Left hindlimb (tissue), 1 donor: ENCODE data around the gene ZFAND5.

Experiments
- DNase-seq: peaks from one replicate; pipeline ENCODE4 v3.0.0-alpha.2; 2018

ZFAND5 gene

GRCh38 chr9:72362680-72363139, 2.3 kb downstream of the ZFAND5 start:
- DNase-seq: peak; percentile 55

GRCh38 chr9:72362118-72362531, 2.9 kb downstream of the ZFAND5 start:
- no peak for DNase-seq

GRCh38 chr9:72361217-72361616, 3.8 kb downstream of the ZFAND5 start:
- no peak for DNase-seq

GRCh38 chr9:72360324-72360723, 4.7 kb downstream of the ZFAND5 start:
- no peak for DNase-seq

- DNase-seq: no peak
Measured at GRCh38 chr9:72356041-72356582, 8.9 kb downstream of the ZFAND5 start.

GRCh38 chr9:72355153-72355552, 9.9 kb downstream of the ZFAND5 start:
- DNase-seq: no peak

GRCh38 chr9:72354704-72355103, 10.3 kb downstream of the ZFAND5 start:
- DNase-seq: no peak

- no peak for DNase-seq
Measured at GRCh38 chr9:72353455-72354116, 11.4 kb downstream of the ZFAND5 start.

GRCh38 chr9:72352911-72353388, 12.1 kb downstream of the ZFAND5 start:
- no peak for DNase-seq

- DNase-seq: no peak
Measured at GRCh38 chr9:72351538-72352453, 13.2 kb downstream of the ZFAND5 start.

GRCh38 chr9:72349911-72350310, 15.1 kb downstream of the ZFAND5 start:
- no peak for DNase-seq

GRCh38 chr9:72349240-72349639, 15.8 kb downstream of the ZFAND5 start:
- DNase-seq: no peak

- no peak for DNase-seq
Measured at GRCh38 chr9:72346333-72346732, 18.7 kb downstream of the ZFAND5 start.

- no peak for DNase-seq
Measured at GRCh38 chr9:72338631-72339030, 26.4 kb downstream of the ZFAND5 start.

- DNase-seq: no peak
Measured at GRCh38 chr9:72337286-72337685, 27.7 kb downstream of the ZFAND5 start.

GRCh38 chr9:72334658-72335337, 30.2 kb downstream of the ZFAND5 start:
- no peak for DNase-seq

- DNase-seq: no peak
Measured at GRCh38 chr9:72333709-72334108, 31.3 kb downstream of the ZFAND5 start.

GRCh38 chr9:72333197-72333596, 31.8 kb downstream of the ZFAND5 start:
- DNase-seq: no peak

GRCh38 chr9:72332351-72332750, 32.7 kb downstream of the ZFAND5 start:
- DNase-seq: no peak

GRCh38 chr9:72327631-72328030, 37.4 kb downstream of the ZFAND5 start:
- no peak for DNase-seq

- no peak for DNase-seq
Measured at GRCh38 chr9:72326641-72327040, 38.4 kb downstream of the ZFAND5 start.

GRCh38 chr9:72324974-72325373, 40.0 kb downstream of the ZFAND5 start:
- DNase-seq: no peak

- DNase-seq: no peak
Measured at GRCh38 chr9:72322678-72323077, 42.3 kb downstream of the ZFAND5 start.
